ENCODE data around the gene DERL2.

DERL2 gene

GRCh38 chr17:5501685-5502084 lies 15.7 kb upstream of the DERL2 start:
- DNase-seq (ENCODE audit: low read depth) = no peak

DNA sequence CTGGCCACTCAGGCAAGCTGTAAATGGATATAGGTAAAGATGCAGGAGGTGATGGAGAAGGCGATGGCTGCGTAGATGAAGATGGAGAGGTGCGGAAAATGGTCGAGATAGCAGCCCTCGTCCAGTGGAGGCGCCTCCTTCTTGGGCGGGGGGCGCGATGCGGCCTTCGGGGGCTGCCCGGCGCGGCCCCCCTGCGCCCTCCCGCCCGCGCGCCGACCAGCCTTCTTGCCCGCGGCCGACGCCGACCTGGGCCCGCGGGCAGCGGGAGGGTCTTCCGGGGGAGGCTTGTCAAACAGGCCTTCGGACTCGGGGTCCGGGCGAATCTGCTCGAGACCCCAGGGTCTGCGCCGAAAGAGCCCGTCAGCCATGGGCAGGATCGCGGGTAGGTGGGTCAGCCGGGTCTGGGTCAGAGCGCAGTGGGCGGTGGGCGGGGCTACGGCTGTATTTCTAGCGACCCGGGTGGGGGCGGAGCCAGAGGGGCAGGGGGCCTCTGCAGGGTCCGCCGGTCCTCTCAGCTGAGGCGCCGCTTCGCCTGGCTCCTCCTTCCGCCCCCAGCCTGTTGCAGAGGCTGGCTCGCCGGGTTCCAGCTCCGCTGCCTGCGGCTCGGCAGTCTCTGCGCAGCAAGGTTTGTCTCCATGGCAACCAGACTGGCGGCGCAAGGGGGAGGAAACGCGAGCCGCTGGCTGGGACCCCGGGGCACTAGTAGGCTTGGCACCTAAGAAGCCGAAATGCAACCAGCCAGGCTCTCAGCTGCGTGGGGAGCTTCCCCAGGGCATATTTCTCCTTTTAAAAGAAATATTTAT lies 14.8 kb upstream of the DERL2 start:
- DNase-seq (ENCODE audit: low read depth) = peak; percentile 80

- no peak for DNase-seq (ENCODE audit: low read depth)
Observed at GRCh38 chr17:5500247-5500588, 14.2 kb upstream of the DERL2 start.

GRCh38 chr17:5499476-5500231 lies 13.7 kb upstream of the DERL2 start:
- no peak for DNase-seq (ENCODE audit: low read depth)

DNA sequence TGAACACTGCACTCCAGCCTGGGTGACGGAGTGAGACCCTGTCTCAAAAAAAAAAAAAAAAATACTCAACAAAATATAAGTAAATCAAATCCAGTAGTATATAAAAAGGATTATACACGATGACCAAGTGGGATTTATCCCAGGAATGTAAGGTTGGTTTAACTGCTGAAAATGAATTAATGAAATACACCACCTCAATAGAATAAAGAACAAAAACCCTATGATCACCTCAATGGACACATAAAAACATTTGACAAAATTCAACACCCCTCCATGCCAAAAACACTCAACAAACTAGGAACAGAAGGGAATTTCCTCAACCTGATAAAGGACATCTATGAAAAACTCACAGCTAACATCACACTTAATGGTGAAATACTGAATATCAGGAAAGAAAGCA lies 7.0 kb upstream of the DERL2 start:
- no peak for DNase-seq (ENCODE audit: low read depth)

- DNase-seq (ENCODE audit: low read depth) = no peak
Observed at GRCh38 chr17:5488752-5489151, 2.8 kb upstream of the DERL2 start.

GRCh38 chr17:5486206-5487124 lies 487 bp upstream of the DERL2 start, which contains the start of gene MIS12:
Gene MIS12, plus strand, starts transcription at chr17:5486566. Its CDS starts 2,297 bp downstream, at chr17:5488863.
- DNase-seq (ENCODE audit: low read depth) = peak; percentile 98

GRCh38 chr17:5481451-5481850 lies 4.5 kb downstream of the DERL2 start:
- DNase-seq (ENCODE audit: low read depth) = no peak

- DNase-seq (ENCODE audit: low read depth) = no peak
Observed at GRCh38 chr17:5480962-5481361, 5.0 kb downstream of the DERL2 start.

GRCh38 chr17:5478992-5479391 lies 7.0 kb downstream of the DERL2 start:
- no peak for DNase-seq (ENCODE audit: low read depth)

GRCh38 chr17:5473906-5474305 lies 12.1 kb downstream of the DERL2 start:
- DNase-seq (ENCODE audit: low read depth) = no peak

GRCh38 chr17:5472511-5472910 lies 13.5 kb downstream of the DERL2 start:
- DNase-seq (ENCODE audit: low read depth) = no peak

DNA sequence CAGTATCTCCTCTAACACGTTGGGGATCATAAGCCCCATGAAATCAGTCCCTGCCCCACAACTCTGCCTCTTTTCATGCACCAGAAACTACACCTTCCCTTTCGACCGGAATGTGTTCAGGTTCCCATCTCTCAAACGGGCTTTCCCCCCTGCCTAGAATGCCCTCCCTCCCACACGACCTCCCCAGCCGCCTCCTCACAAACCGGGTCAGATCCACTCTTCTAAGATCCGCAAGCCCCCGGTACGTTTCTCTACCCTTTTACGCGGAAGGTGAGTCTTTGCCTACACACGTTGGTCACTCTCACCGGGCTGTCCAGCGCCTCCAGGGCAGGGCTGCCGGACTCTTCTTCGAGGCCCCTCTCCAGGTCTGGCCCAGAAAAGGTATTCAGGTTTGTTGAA lies 17.9 kb downstream of the DERL2 start:
- DNase-seq (ENCODE audit: low read depth) = no peak

- DNase-seq (ENCODE audit: low read depth) = no peak
Observed at GRCh38 chr17:5467416-5467815, 18.6 kb downstream of the DERL2 start.

DNA sequence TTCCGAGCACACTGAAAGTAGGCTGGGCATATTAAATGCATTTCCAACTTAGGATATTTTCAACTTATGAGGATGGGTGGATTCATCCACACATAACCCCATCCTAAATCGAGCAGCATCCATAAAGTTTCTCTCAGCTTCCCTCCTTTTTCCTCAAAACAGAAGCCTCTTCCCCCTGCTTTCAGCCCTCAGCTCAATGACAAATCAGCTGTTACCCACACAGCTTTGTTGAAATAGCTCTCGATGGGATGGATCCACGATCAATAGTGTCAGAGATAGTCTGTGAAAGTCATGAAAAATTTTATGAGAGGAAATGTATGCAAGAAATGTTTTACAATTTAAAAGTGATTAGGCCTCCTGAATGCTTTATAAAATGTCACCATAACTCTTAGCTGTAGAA lies 19.7 kb downstream of the DERL2 start:
- DNase-seq (ENCODE audit: low read depth) = no peak

- DNase-seq (ENCODE audit: low read depth) = no peak
Observed at GRCh38 chr17:5464717-5465507, 21.1 kb downstream of the DERL2 start.

DNA sequence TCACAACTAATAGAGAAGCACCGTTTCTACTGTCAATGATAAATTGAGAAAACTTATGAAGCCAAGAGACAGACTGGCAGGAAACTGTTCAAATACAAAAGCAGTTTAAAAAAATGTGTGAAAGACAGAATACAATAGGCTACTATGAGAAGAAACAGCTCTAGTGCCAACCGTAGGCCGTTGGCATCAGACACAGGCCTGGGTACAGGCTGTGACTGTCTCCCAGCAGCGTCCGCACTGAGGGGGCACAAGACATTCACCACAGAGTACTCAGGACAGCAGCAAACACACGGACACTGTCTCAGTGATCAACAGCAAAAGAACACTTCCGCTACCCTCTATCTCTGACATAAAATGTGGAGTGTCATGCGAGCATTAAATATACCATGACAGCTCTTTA lies 39.2 kb downstream of the DERL2 start:
- no peak for DNase-seq (ENCODE audit: low read depth)

DNA sequence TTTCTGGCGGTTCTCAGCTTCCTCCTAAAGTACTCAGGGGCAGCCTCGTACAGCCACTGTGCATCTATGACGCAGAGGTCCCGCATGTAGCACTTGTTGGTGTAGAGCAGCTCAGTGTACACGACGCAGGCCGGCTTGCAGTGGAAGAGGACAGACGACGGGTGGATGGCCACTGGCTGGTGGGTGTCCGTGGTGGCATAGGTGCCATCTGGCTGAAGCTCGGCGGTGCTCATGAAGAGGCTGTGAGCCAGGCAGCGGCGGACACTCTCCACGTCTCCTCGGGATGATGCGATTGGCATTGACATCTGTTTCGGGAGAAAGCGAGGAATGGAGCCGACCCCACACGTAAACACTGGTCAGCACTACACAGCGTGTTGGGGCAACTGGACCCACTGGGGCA lies 41.8 kb downstream of the DERL2 start:
- DNase-seq (ENCODE audit: low read depth) = no peak

- no peak for DNase-seq (ENCODE audit: low read depth)
Observed at GRCh38 chr17:5443728-5444127, 42.2 kb downstream of the DERL2 start.

DNA sequence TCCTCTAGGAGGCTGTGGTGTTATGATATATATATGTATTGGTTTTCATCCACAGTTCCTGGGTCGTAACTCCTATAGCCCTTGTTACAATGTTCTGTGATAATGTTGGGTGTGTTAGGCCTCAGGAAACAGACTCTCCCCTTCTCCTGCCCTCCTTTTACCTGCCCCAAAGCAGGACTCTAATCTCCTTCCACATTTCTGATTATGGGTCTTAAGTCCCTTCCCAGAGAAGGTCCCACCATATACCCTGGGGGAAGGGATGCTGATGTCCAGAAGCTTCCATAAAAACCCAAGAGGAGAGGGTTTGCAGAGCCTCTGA lies 46.6 kb downstream of the DERL2 start:
- DNase-seq (ENCODE audit: low read depth) = no peak

DNA sequence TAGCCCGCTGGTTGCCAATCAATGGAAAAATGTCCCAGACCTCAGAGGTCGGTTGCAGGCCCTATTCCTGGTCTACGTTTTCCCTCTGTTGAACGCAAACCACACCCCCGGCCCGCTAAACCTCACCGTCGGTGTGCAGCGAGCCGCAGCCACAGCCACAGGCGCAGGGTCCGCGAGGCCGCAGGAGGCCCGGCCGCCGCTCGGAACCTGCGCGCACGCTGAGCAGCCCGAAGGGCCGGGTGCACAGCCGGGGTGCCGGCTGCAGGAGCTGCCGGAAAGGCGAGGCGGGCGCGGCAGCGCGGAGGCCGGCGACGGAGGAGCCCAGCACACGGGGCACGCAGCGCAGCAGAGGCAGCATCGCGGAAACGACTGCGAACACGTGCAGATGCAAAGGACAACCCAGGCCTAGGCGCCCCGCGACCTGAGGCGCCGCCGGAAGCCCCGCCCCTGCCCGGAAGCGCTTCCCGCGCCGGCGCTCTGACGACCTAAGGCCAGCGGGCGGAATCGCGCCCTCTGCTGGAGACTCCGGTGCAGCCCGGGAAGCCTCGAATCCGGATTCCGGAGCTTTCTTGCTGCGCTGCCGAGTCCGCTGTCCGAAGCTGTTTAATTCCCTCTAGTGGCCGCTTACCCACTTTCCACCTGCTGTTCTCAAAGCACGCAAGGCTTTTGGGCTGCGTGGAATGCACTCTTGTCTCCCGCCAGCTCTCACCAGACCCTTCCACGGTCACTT lies 47.1 kb downstream of the DERL2 start, which contains the start of gene C1QBP:
C1QBP (minus strand) TSS at position 440 of the 730 bp plus-strand sequence; CDS start at position 358, 82 bp downstream.
- DNase-seq (ENCODE audit: low read depth) = peak; percentile 87
